Lower leg skin (tissue), 3 donors: ENCODE results near the gene AMFR.

Experiments used
- POLR2A ChIP-seq, 2 donors: fragments of 450-650 bp; IDR thresholded peaks; one replicate each; pipeline ENCODE4 v1.6.1; 2016 to 2017; ENCODE audit warnings: antibody characterized with exemption in 2 of 2, mild to moderate bottlenecking in 1 of 2, moderate library complexity in 1 of 2
- TF ChIP-seq, protein P1 (sequence below), 3 donors: fragments of 450-650 bp; IDR thresholded peaks; one replicate each; pipeline ENCODE4 v1.5.1; 2016; ENCODE audit warnings: antibody characterized with exemption in 3 of 3, mild to moderate bottlenecking in 3 of 3, moderate library complexity in 2 of 3

DNA sequence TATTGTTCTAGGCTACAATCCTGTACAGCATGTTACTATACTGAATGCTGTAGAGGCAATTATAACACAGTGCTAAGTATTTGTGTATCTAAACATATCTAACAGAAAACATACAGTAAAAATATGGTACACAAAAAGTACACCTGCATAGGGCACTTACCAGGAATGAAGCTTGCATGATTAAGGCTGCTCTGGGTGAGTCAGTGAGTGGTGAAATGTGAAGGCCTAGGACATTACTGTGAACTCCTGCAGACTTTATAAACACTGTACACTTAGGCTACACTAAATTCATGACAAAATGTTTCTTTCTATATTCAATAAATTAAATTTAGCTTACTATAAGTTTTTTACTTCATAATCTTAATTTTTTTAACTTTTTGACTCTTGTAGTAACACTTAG lies 37.1 kb downstream of the AMFR start:
- TF ChIP-seq, protein P1, sequence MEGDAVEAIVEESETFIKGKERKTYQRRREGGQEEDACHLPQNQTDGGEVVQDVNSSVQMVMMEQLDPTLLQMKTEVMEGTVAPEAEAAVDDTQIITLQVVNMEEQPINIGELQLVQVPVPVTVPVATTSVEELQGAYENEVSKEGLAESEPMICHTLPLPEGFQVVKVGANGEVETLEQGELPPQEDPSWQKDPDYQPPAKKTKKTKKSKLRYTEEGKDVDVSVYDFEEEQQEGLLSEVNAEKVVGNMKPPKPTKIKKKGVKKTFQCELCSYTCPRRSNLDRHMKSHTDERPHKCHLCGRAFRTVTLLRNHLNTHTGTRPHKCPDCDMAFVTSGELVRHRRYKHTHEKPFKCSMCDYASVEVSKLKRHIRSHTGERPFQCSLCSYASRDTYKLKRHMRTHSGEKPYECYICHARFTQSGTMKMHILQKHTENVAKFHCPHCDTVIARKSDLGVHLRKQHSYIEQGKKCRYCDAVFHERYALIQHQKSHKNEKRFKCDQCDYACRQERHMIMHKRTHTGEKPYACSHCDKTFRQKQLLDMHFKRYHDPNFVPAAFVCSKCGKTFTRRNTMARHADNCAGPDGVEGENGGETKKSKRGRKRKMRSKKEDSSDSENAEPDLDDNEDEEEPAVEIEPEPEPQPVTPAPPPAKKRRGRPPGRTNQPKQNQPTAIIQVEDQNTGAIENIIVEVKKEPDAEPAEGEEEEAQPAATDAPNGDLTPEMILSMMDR (IDR thresholded peaks at IDR 0.05): no peak
- TF ChIP-seq POLR2A (IDR thresholded peaks at IDR 0.05): no peak
